ENCODE data around the gene PDIA5.

PDIA5 gene

DNA sequence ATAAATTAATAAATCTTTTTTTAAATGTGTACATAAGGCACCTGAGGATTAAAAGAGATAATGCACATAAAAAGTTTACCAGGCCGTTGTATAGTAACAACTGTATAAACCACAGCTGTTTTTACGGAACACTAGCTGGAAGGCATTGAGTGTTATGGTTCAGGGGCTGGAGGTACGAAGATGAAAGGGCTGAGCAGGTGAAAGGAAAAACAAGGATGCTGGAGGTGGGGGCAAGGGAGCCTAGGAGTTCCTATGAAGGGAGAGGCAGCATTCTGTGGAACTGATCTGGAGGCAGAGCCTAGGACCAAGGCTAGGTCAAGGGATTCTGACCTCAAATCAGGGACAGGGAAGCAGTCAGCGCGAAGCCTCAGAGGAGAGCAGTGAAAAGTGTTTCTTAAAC, 47.2 kb upstream of the PDIA5 start:
- Histone ChIP-seq H3K4me1 (ENCODE audit: insufficient read depth, low read length, severe bottlenecking) (no peaks in the 10 kb centered on the region), H3K27me3 (ENCODE audit: insufficient read depth, low read length) (no peaks in the 10 kb centered on the region), H3K4me3 (ENCODE audit: low read depth, low read length, poor library complexity, severe bottlenecking) (no peak overlapping the region), H3K9me3 (ENCODE audit: low read length) (no peaks in the 10 kb centered on the region), H4K20me1 (ENCODE audit: insufficient read depth, low read length) (no peaks in the 10 kb centered on the region), H3K4me2 (ENCODE audit: low read length) (no peak overlapping the region), H3F3A (ENCODE audit: insufficient read depth, low read length) (no peaks in the 10 kb centered on the region), H2AFZ (ENCODE audit: low read length) (no peak overlapping the region), H3K79me2 (ENCODE audit: insufficient read depth, low read length) (no peaks in the 10 kb centered on the region), H3K36me3 (ENCODE audit: insufficient read depth, low read length) (no peaks in the 10 kb centered on the region), H3K9ac (ENCODE audit: low read length) (no peak overlapping the region), H3K27ac (ENCODE audit: low read depth, low read length, poor library complexity, severe bottlenecking) (no peak overlapping the region), H3K9me2 (ENCODE audit: low read depth, low read length) (no peaks in the 10 kb centered on the region)
- TF ChIP-seq, protein P1, sequence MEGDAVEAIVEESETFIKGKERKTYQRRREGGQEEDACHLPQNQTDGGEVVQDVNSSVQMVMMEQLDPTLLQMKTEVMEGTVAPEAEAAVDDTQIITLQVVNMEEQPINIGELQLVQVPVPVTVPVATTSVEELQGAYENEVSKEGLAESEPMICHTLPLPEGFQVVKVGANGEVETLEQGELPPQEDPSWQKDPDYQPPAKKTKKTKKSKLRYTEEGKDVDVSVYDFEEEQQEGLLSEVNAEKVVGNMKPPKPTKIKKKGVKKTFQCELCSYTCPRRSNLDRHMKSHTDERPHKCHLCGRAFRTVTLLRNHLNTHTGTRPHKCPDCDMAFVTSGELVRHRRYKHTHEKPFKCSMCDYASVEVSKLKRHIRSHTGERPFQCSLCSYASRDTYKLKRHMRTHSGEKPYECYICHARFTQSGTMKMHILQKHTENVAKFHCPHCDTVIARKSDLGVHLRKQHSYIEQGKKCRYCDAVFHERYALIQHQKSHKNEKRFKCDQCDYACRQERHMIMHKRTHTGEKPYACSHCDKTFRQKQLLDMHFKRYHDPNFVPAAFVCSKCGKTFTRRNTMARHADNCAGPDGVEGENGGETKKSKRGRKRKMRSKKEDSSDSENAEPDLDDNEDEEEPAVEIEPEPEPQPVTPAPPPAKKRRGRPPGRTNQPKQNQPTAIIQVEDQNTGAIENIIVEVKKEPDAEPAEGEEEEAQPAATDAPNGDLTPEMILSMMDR (IDR thresholded peaks at IDR 0.05; ENCODE audit: low read length) = no peak
- TF ChIP-seq EZH2 (IDR thresholded peaks at IDR 0.05; ENCODE audit: borderline replicate concordance, low read length) = no peak

- Histone ChIP-seq H3K79me2 (ENCODE audit: insufficient read depth, low read length) (no peaks in the 10 kb centered on the region), H3K27me3 (ENCODE audit: insufficient read depth, low read length) (peaks cover 8% of the 10 kb centered on the region; the same call in 1 of the 2 replicates), H3K9me3 (ENCODE audit: low read length) (no peaks in the 10 kb centered on the region), H3F3A (ENCODE audit: insufficient read depth, low read length) (no peaks in the 10 kb centered on the region), H4K20me1 (ENCODE audit: insufficient read depth, low read length) (no peaks in the 10 kb centered on the region), H2AFZ (ENCODE audit: low read length) (no peak overlapping the region), H3K36me3 (ENCODE audit: insufficient read depth, low read length) (no peaks in the 10 kb centered on the region), H3K9ac (ENCODE audit: low read length) (no peak overlapping the region), H3K4me2 (ENCODE audit: low read length) (no peak overlapping the region), H3K9me2 (ENCODE audit: low read depth, low read length) (no peaks in the 10 kb centered on the region), H3K4me1 (ENCODE audit: insufficient read depth, low read length, severe bottlenecking) (no peaks in the 10 kb centered on the region), H3K27ac (ENCODE audit: low read depth, low read length, poor library complexity, severe bottlenecking) (no peak overlapping the region), H3K4me3 (ENCODE audit: low read depth, low read length, poor library complexity, severe bottlenecking) (no peak overlapping the region)
- TF ChIP-seq, protein P1 (IDR thresholded peaks at IDR 0.05; ENCODE audit: low read length) = no peak
- no peak for TF ChIP-seq EZH2 (IDR thresholded peaks at IDR 0.05; ENCODE audit: borderline replicate concordance, low read length)
These were observed 46.1 kb upstream of the PDIA5 start for GRCh38 chr3:123020709-123021108.

- Histone ChIP-seq H3K4me2 (ENCODE audit: low read length) (no peak overlapping the region), H2AFZ (ENCODE audit: low read length) (no peak overlapping the region), H3F3A (ENCODE audit: insufficient read depth, low read length) (no peaks in the 10 kb centered on the region), H3K79me2 (ENCODE audit: insufficient read depth, low read length) (no peaks in the 10 kb centered on the region), H3K4me3 (ENCODE audit: low read depth, low read length, poor library complexity, severe bottlenecking) (no peak overlapping the region), H4K20me1 (ENCODE audit: insufficient read depth, low read length) (no peaks in the 10 kb centered on the region), H3K9me2 (ENCODE audit: low read depth, low read length) (no peaks in the 10 kb centered on the region), H3K9ac (ENCODE audit: low read length) (no peak overlapping the region), H3K27me3 (ENCODE audit: insufficient read depth, low read length) (peaks cover 9% of the 10 kb centered on the region; the same call in 1 of the 2 replicates), H3K27ac (ENCODE audit: low read depth, low read length, poor library complexity, severe bottlenecking) (no peak overlapping the region), H3K9me3 (ENCODE audit: low read length) (no peaks in the 10 kb centered on the region), H3K36me3 (ENCODE audit: insufficient read depth, low read length) (no peaks in the 10 kb centered on the region), H3K4me1 (ENCODE audit: insufficient read depth, low read length, severe bottlenecking) (no peaks in the 10 kb centered on the region)
- TF ChIP-seq EZH2 (IDR thresholded peaks at IDR 0.05; ENCODE audit: borderline replicate concordance, low read length) = no peak
- TF ChIP-seq, protein P1 (IDR thresholded peaks at IDR 0.05; ENCODE audit: low read length) = no peak
These were observed 45.4 kb upstream of the PDIA5 start for GRCh38 chr3:123021388-123021787.
